ENCODE results near the gene HIPK3.

The HIPK3 gene

DNA sequence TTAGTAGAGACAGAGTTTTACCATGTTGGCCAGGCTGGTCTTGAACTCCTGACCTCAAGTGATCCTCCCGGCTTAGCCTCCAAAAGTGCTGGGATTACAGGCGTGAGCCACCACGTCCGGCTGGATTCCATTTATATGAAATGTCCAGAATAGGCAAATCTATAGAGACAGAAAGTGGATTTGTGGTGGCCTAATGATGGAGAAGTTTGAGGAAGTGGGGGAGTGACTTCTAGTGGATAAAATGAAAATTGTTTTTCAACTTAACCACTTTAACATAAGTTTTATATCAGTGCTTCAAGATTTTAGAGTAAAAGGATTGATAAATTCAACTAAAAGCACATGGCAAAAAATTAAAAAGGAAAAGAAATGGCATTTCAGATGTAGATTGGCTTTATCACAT is 66.2 kb downstream of the HIPK3 start:
- TF ChIP-seq, protein P1, sequence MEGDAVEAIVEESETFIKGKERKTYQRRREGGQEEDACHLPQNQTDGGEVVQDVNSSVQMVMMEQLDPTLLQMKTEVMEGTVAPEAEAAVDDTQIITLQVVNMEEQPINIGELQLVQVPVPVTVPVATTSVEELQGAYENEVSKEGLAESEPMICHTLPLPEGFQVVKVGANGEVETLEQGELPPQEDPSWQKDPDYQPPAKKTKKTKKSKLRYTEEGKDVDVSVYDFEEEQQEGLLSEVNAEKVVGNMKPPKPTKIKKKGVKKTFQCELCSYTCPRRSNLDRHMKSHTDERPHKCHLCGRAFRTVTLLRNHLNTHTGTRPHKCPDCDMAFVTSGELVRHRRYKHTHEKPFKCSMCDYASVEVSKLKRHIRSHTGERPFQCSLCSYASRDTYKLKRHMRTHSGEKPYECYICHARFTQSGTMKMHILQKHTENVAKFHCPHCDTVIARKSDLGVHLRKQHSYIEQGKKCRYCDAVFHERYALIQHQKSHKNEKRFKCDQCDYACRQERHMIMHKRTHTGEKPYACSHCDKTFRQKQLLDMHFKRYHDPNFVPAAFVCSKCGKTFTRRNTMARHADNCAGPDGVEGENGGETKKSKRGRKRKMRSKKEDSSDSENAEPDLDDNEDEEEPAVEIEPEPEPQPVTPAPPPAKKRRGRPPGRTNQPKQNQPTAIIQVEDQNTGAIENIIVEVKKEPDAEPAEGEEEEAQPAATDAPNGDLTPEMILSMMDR (IDR thresholded peaks at IDR 0.05; ENCODE audit: low read depth, low read length), result no peak
- no peak overlapping the region for H3K4me3 ChIP-seq (ENCODE audit: low read depth, low read length)

DNA sequence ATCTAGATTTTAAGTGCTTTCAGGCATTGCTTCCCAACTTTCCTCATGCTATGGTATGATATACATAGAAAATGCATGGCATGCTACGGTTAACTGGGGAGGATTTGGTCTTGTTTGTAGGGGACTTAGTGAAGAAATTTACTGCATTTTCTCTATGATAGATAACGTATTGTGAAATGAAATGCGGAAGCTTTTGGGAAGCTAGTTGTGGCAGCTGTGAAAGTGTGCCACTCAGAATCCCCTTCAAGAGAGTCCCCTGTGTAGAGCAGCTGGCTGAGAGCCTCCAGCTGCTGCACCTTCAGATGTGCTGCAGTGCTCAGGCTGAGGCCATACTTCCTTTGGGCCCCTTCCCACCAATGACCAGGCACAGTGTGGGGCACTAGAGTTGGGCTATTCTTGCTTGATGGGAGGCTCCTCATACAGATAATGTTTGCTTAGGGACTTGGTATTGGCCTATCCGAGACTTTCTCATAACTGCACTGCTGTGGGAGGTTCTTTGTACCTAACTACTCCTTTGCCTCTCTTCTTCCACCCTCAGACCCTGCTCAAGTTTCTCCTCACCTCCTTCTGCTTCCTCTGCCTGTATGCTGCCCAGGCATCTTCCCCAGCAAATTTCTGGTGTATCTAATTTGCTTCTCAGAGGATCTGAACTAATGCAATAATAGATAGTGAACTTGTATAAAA is 67.3 kb downstream of the HIPK3 start:
- H3K4me3 ChIP-seq (ENCODE audit: low read depth, low read length), result no peak overlapping the region
- TF ChIP-seq, protein P1 (IDR thresholded peaks at IDR 0.05; ENCODE audit: low read depth, low read length), result no peak

DNA sequence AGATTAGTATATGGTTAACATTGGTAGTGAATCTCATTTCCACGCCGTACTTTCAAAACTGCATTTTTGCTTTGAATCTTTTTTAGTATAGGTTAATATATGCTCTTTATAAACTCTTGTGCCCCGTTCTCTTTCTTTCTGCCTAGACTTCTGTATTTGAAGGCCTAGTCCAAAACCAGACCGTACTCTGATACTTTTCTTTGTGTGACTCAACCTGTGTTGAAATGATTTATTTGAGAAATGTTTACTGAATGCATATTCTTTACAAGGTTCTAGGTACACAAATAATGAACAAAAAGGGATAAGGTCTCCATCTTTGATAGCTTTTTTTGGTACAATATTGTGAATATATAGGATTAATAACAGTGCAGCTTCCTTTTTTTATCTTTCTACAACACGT is 68.3 kb downstream of the HIPK3 start:
- TF ChIP-seq, protein P1 (IDR thresholded peaks at IDR 0.05; ENCODE audit: low read depth, low read length), result no peak
- H3K4me3 ChIP-seq (ENCODE audit: low read depth, low read length), result no peak overlapping the region

DNA sequence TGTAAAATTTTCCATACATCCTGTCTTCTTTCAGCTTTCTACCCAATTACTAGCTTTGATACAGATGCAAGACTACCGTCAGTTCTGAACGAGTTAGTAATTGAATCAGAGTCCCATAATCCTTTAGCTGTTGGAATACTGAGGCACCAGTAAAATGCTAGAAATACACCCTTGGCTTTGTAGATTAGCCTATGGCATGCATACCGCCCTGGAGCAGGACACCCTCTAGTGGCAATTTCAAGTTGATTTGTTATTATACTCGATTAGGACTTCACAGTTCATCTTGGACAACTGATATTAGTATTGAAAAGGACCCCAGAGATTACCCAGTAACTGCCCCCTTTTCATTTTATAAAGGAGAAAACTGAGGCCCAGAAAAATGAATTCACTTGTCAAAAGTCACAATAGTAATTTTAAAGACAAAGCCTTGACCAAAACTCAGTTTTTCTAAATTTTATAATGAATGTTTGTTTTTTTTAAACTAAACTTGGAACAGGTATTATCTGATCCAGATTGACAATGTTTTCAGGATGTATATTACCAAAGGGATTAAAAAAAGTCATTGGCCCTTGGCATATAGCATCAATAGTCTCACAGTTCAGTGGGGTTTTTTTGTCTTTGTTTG is 72.6 kb downstream of the HIPK3 start:
- no peak overlapping the region for H3K4me3 ChIP-seq (ENCODE audit: low read depth, low read length)
- TF ChIP-seq, protein P1 (IDR thresholded peaks at IDR 0.05; ENCODE audit: low read depth, low read length), result peak; percentile 47

DNA sequence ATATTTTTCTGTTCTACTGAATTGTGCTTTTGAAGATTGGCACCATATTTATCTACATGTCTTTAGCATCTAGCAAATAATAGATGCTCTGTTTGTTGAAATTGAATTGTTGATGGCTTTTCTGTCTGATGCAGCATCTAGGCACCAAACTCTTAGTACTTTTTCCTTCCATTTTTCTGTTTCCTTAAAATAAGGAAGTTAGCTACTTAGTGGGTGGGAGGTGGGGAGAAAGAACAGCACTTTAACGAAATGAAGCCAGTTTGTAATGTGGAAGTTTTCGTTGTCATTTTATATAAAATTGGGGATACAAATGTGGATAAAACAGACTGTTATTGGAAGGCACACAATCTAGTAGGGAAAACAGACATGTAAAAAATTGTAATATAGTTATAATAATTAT is 76.6 kb downstream of the HIPK3 start:
- TF ChIP-seq, protein P1 (IDR thresholded peaks at IDR 0.05; ENCODE audit: low read depth, low read length), result no peak
- no peak overlapping the region for H3K4me3 ChIP-seq (ENCODE audit: low read depth, low read length)

DNA sequence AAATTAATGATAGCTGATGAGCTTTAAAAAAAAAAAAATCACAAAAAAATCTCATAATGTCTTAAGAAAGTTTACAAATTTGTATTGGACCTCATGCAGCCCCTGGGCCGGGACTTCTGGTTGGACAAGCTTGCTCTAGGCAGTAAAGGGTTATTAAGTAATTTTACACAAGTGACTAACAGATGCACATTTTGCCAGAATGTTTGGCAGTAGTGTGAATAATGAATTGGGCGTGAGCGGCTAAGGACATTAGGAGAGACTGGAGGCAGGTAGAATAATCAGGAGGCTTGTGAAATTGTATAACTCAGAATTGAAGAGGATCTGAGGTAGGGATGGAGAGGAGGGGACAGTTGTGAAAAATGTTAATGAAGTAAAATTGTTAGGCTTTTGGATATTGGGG is 77.4 kb downstream of the HIPK3 start:
- H3K4me3 ChIP-seq (ENCODE audit: low read depth, low read length), result no peak overlapping the region
- TF ChIP-seq, protein P1 (IDR thresholded peaks at IDR 0.05; ENCODE audit: low read depth, low read length), result no peak

DNA sequence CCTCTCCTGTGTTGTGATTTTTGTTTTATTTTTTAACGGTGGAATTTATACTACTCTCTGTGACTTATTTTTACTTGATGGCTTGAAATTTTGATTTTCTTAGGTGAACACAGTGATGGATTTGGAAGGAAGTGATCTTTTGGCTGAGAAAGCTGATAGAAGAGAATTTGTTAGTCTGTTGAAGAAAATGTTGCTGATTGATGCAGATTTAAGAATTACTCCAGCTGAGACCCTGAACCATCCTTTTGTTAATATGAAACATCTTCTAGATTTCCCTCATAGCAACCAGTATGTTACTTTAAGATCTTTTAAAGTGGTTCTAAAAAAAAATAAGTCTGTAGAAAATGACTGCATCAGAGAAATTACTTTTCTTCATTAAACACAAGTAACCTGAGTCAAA is 82.1 kb downstream of the HIPK3 start:
- TF ChIP-seq, protein P1 (IDR thresholded peaks at IDR 0.05; ENCODE audit: low read depth, low read length), result no peak
- H3K4me3 ChIP-seq (ENCODE audit: low read depth, low read length), result no peak overlapping the region
